GM12873 (cell line): ENCODE results near the gene LGSN.

Source experiments
- TF ChIP-seq, protein P1 (sequence below): IDR thresholded peaks from 2 replicates; pipeline ENCODE4 v1.5.1; 2012; ENCODE audit warnings: low read depth, mild to moderate bottlenecking, moderate library complexity, low read length, control low read depth; ENCODE audit not compliant: insufficient read depth; ENCODE audit errors: missing control alignments

Gene LGSN

DNA sequence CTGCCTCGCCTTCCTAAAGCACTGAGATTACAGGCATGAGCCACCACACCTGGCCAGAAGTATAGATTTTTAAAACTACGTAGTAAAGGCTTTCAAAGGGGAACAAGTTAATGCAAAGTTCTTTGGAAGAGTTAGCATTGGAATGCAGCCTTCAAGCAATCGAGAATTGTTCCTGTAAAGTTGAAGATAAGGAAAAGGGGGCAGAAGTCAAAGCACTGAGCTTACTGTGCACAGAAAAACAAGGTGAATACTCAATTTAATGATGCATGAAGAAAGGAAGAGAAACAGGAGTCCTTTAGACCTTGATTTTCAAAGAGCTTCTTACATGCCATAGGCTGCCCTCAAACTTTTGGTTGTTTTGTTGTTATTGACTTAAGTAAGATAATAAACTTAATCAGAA lies 29.1 kb upstream of the LGSN start:
- TF ChIP-seq, protein P1, sequence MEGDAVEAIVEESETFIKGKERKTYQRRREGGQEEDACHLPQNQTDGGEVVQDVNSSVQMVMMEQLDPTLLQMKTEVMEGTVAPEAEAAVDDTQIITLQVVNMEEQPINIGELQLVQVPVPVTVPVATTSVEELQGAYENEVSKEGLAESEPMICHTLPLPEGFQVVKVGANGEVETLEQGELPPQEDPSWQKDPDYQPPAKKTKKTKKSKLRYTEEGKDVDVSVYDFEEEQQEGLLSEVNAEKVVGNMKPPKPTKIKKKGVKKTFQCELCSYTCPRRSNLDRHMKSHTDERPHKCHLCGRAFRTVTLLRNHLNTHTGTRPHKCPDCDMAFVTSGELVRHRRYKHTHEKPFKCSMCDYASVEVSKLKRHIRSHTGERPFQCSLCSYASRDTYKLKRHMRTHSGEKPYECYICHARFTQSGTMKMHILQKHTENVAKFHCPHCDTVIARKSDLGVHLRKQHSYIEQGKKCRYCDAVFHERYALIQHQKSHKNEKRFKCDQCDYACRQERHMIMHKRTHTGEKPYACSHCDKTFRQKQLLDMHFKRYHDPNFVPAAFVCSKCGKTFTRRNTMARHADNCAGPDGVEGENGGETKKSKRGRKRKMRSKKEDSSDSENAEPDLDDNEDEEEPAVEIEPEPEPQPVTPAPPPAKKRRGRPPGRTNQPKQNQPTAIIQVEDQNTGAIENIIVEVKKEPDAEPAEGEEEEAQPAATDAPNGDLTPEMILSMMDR = no peak

DNA sequence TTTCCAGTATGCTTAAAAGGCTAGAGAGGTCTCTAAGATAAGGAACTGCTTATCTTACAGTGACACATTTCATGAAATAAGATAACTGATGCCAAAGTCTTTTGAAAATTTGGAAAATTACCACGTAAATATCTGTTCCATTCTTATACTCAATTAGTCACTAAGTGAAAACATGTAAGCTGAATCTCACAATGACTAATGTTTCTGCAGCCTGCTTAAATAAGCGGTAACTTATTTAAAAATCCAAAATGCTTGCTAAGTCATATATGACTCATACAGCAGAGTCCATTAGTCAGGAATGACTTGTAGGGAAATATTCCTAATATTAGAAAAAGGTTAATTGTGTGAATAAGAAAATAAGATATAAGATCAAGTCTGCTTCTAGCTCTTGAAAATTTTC lies 27.8 kb upstream of the LGSN start:
- TF ChIP-seq, protein P1 = no peak

DNA sequence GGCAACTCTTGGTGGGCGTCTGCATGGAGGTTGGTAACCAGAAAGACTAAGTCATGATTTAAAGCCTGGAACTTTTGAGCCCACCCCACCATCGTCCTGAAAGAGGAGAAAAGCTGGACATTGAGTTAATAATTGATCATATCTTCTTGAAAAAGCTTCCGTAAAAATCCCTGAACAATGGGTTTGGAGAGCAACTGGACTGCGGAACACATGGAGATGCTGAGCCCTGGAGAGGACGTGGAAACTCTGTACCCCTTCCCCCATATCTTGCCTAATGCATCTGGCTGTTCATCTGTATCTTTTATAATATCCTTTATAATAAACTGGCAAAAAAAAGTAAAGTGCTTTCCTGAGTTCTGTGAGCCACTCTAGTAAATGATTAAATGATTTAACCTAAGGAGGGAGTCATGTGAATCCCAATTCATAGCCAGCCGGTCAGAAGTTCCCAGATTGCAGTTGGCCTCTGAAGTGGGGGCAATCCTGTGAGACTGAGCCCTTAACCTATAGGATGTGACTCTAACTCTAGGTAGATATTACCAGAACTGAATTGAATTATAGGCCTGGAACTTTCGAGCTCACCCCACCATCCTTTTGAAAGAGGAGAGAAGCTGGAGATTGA lies 26.5 kb upstream of the LGSN start:
- TF ChIP-seq, protein P1 = no peak

DNA sequence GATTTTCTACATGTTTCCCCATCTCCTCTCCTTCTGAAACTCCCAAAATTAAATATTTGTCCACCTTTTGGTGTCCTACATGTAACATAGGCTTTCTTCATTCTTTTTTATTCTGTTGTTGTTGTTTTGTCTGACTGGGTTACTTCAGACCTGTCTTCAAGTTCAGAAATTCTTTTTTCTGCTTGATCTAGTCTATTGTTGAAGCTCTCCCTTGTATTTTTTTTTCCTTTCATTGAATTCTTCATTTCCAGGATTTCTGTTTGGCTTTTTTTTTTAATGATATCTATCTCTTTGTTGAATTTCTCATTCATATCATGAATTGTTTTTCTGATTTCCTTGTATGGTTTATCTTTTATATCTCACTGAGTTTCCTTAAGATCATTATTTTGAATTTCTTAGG lies 20.6 kb upstream of the LGSN start:
- TF ChIP-seq, protein P1 = no peak

DNA sequence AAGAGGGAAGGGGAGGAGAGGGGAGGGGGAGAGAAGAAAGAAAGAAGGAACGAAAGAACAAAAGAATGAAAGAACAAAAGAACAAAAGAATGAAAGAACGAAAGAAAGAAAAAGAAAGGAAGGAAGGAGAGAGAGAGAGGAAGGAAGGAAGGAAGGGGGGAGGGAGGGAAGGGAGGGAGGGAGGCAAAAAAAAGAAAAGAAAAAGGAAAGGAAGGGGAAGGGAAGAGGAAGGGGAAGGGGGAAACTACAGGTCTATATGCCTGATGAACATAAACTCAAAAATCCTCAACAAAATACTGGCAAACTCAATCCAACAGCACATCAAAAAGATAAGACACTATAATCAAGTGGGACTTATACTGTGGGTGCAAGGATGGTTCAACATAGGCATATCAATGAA lies 13.7 kb upstream of the LGSN start:
- TF ChIP-seq, protein P1 = no peak

DNA sequence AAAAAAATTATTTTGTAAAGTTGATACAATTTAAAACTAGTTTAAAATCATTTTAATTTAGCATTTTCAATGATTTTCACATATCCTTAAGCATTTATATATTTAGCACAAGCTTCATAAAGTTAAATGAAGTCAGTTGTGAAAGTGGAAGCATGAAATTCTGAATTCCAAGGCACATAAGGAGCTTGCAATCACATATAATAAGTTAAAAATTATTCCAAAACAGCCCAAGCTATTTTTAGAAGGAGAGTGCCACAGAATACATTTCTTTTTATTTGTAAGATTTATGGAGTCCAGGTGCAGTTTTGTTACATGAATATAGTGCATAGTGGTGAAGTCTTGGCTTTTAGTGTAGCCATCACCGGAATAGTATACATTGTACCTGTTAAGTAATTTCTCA lies 3.2 kb upstream of the LGSN start:
- TF ChIP-seq, protein P1 = no peak

DNA sequence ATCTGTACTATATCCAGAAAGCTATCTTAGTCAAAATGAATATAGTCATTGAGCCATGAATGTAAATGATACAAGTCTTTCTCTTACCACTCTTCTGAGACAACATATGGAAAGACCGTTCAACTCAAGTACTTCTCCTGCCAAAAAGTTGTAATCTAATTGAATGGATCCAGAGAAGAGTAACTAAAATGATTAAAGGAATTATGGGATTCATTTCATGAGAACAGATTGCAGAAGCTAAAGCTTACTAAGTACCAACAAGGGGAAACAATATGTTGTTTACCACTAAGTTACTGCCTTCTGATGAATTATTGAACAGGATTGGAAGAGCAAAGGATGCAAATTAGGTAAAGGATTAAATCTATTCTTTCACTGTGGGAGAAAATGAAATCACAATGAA lies 2.0 kb upstream of the LGSN start:
- TF ChIP-seq, protein P1 = no peak

DNA sequence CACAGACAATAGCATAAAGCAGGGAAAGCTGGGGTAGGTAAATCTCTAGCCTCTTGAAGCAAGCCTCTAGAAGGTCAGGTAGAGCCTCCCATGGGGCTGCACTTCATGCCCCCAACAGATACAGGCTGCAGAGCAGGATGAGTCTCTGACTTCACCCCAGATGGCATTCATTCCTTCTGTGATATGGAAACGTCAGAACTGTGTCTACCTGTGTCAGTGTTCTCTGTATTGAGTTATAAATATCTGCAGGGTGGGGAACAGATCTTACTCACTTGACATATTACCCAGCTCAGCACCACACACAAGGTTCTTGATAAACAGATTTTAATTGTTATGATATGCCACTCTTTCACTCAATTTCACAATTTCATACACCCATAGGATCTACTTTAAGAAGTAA lies 2.1 kb downstream of the LGSN start:
- TF ChIP-seq, protein P1 = no peak
